ENCODE results near the gene IL5. TPM values are rescaled to one million over a fixed set of nuclear protein-coding genes. Genes with fewer than 3 reads are reported as not detected.
A peak's percentile ranks its signal among the peaks of the same experiment; 100 is the strongest.
"Not testable (repeated sequence)": the region's sequence is repeated elsewhere in the genome, so short reads cannot be mapped to it uniquely, and the experiment has no call there.

IL5 gene
- total RNA-seq (not detected), polyA plus RNA-seq (not detected)
- long read RNA-seq, donor 1: 0 reads
- long read RNA-seq, donor 2: 0 reads
- long read RNA-seq, donor 3: 0 reads
- long read RNA-seq, donor 4: 0 reads

- intact Hi-C loops (cut with DNase I): no loop called here
Observed at GRCh38 chr5:132543472-132544201, at the start of gene IL5. TSS of gene IL5 (minus strand) at chr5:132543522. CDS start at chr5:132543478, 44 bp downstream.

GRCh38 chr5:132592521-132592920 is 49.2 kb upstream of the IL5 start:
- no peaks in the 10 kb centered on the region for H3K4me1 ChIP-seq (ENCODE audit: control insufficient read depth, insufficient read depth, low read length)
- no peak overlapping the region for H3K27ac ChIP-seq (ENCODE audit: low read length)
- intact Hi-C loops (cut with DNase I): no loop called here
- ATAC-seq (no peak), DNase-seq (no peak)
- no peaks in the 10 kb centered on the region for H3K27me3 ChIP-seq (ENCODE audit: control insufficient read depth, insufficient read depth)
- WGBS: 78% methylated on average over 2 of the region's 2 CpGs
- no peak overlapping the region for H3K4me3 ChIP-seq (ENCODE audit: low read length)
- H3K9me3 ChIP-seq (ENCODE audit: control insufficient read depth, low read length): no peaks in the 10 kb centered on the region

More at GRCh38 chr5:132543472-132544201, at the start of gene IL5:
- ATAC-seq (no peak), DNase-seq (no peak)
- H3K27me3 ChIP-seq (ENCODE audit: control insufficient read depth, insufficient read depth): no peaks in the 10 kb centered on the region
- H3K4me1 ChIP-seq (ENCODE audit: control insufficient read depth, insufficient read depth, low read length): no peaks in the 10 kb centered on the region
- WGBS: 84% methylated on average over 7 of the region's 7 CpGs
- no peak within 1 kb of the TSS for H3K27ac ChIP-seq (ENCODE audit: low read length)
- no peak within 1 kb of the TSS for H3K4me3 ChIP-seq (ENCODE audit: low read length)
- no peaks in the 10 kb centered on the region for H3K9me3 ChIP-seq (ENCODE audit: control insufficient read depth, low read length)

- Histone ChIP-seq H3K4me1 (ENCODE audit: control insufficient read depth, insufficient read depth, low read length) (no peaks in the 10 kb centered on the region), H3K27ac (ENCODE audit: low read length) (no peak overlapping the region), H3K9me3 (ENCODE audit: control insufficient read depth, low read length) (no peaks in the 10 kb centered on the region), H3K4me3 (ENCODE audit: low read length) (no peak overlapping the region), H3K27me3 (ENCODE audit: control insufficient read depth, insufficient read depth) (no peaks in the 10 kb centered on the region)
- DNase-seq (no peak), ATAC-seq (no peak)
- 86% methylated on average over 3 of the region's 3 CpGs for WGBS
- intact Hi-C loops (cut with DNase I): no loop called here
Observed at GRCh38 chr5:132591145-132591544, 47.8 kb upstream of the IL5 start.

GRCh38 chr5:132589467-132589866 is 46.1 kb upstream of the IL5 start:
- Histone ChIP-seq H3K4me1 (ENCODE audit: control insufficient read depth, insufficient read depth, low read length) (no peaks in the 10 kb centered on the region), H3K27ac (ENCODE audit: low read length) (no peak overlapping the region), H3K4me3 (ENCODE audit: low read length) (no peak overlapping the region), H3K27me3 (ENCODE audit: control insufficient read depth, insufficient read depth) (no peaks in the 10 kb centered on the region), H3K9me3 (ENCODE audit: control insufficient read depth, low read length) (no peaks in the 10 kb centered on the region)
- no peak for ATAC-seq
- DNase-seq: no peak
- 95% methylated on average over 1 of the region's 1 CpG for WGBS
- intact Hi-C loops (cut with DNase I): no loop called here

GRCh38 chr5:132586063-132586462 is 42.7 kb upstream of the IL5 start:
- Histone ChIP-seq H3K4me1 (ENCODE audit: control insufficient read depth, insufficient read depth, low read length) (no peaks in the 10 kb centered on the region), H3K27me3 (ENCODE audit: control insufficient read depth, insufficient read depth) (no peaks in the 10 kb centered on the region), H3K4me3 (ENCODE audit: low read length) (no peak overlapping the region), H3K27ac (ENCODE audit: low read length) (no peak overlapping the region), H3K9me3 (ENCODE audit: control insufficient read depth, low read length) (no peaks in the 10 kb centered on the region)
- no peak for ATAC-seq
- no peak for DNase-seq
- intact Hi-C loops (cut with DNase I): no loop called here

- H3K4me1 ChIP-seq (ENCODE audit: control insufficient read depth, insufficient read depth, low read length); H3K4me3 ChIP-seq (ENCODE audit: low read length); H3K27ac ChIP-seq (ENCODE audit: low read length); DNase-seq; H3K9me3 ChIP-seq (ENCODE audit: control insufficient read depth, low read length); intact Hi-C loops (cut with DNase I); H3K27me3 ChIP-seq (ENCODE audit: control insufficient read depth, insufficient read depth); ATAC-seq: not testable (repeated sequence)
- WGBS: 98% methylated on average over 2 of the region's 2 CpGs
Observed at GRCh38 chr5:132584560-132584959, 41.2 kb upstream of the IL5 start.

- 97% methylated on average over 1 of the region's 1 CpG for WGBS
- no peaks in the 10 kb centered on the region for H3K27me3 ChIP-seq (ENCODE audit: control insufficient read depth, insufficient read depth)
- DNase-seq (no peak), ATAC-seq (no peak)
- H3K9me3 ChIP-seq (ENCODE audit: control insufficient read depth, low read length): no peaks in the 10 kb centered on the region
- H3K4me3 ChIP-seq (ENCODE audit: low read length): no peak overlapping the region
- intact Hi-C loops (cut with DNase I): no loop called here
- H3K27ac ChIP-seq (ENCODE audit: low read length): no peak overlapping the region
- H3K4me1 ChIP-seq (ENCODE audit: control insufficient read depth, insufficient read depth, low read length): no peaks in the 10 kb centered on the region
Observed at GRCh38 chr5:132576123-132576522, 32.8 kb upstream of the IL5 start.

GRCh38 chr5:132566657-132567056 is 23.3 kb upstream of the IL5 start:
- Histone ChIP-seq H3K4me3 (ENCODE audit: low read length) (no peak overlapping the region), H3K27me3 (ENCODE audit: control insufficient read depth, insufficient read depth) (no peaks in the 10 kb centered on the region), H3K4me1 (ENCODE audit: control insufficient read depth, insufficient read depth, low read length) (no peaks in the 10 kb centered on the region), H3K27ac (ENCODE audit: low read length) (no peak overlapping the region), H3K9me3 (ENCODE audit: control insufficient read depth, low read length) (no peaks in the 10 kb centered on the region)
- no peak for DNase-seq
- intact Hi-C loops (cut with DNase I): no loop called here
- WGBS: 100% methylated on average over 1 of the region's 1 CpG
- no peak for ATAC-seq

- ATAC-seq; H3K9me3 ChIP-seq (ENCODE audit: control insufficient read depth, low read length); H3K27me3 ChIP-seq (ENCODE audit: control insufficient read depth, insufficient read depth); H3K4me1 ChIP-seq (ENCODE audit: control insufficient read depth, insufficient read depth, low read length); H3K27ac ChIP-seq (ENCODE audit: low read length); intact Hi-C loops (cut with DNase I); H3K4me3 ChIP-seq (ENCODE audit: low read length): not testable (repeated sequence)
- peak in 1 of 3 donors; percentile 22 for DNase-seq
- 98% methylated on average over 2 of the region's 2 CpGs for WGBS
Observed at GRCh38 chr5:132564555-132564954, 21.2 kb upstream of the IL5 start.

- intact Hi-C loops (cut with DNase I): no loop called here
- ATAC-seq (no peak), DNase-seq (no peak)
- H3K4me3 ChIP-seq (ENCODE audit: low read length): no peak overlapping the region
- H3K27me3 ChIP-seq (ENCODE audit: control insufficient read depth, insufficient read depth): no peaks in the 10 kb centered on the region
- no peak overlapping the region for H3K27ac ChIP-seq (ENCODE audit: low read length)
- 90% methylated on average over 3 of the region's 3 CpGs for WGBS
- no peaks in the 10 kb centered on the region for H3K9me3 ChIP-seq (ENCODE audit: control insufficient read depth, low read length)
- no peaks in the 10 kb centered on the region for H3K4me1 ChIP-seq (ENCODE audit: control insufficient read depth, insufficient read depth, low read length)
Observed at GRCh38 chr5:132561601-132562000, 18.3 kb upstream of the IL5 start.

GRCh38 chr5:132559383-132560060 is 16.2 kb upstream of the IL5 start:
- Histone ChIP-seq H3K27me3 (ENCODE audit: control insufficient read depth, insufficient read depth) (no peaks in the 10 kb centered on the region), H3K9me3 (ENCODE audit: control insufficient read depth, low read length) (no peaks in the 10 kb centered on the region), H3K4me1 (ENCODE audit: control insufficient read depth, insufficient read depth, low read length) (no peaks in the 10 kb centered on the region), H3K27ac (ENCODE audit: low read length) (no peak overlapping the region), H3K4me3 (ENCODE audit: low read length) (no peak overlapping the region)
- ATAC-seq (no peak), DNase-seq (no peak)
- 94% methylated on average over 2 of the region's 2 CpGs for WGBS
- intact Hi-C loops (cut with DNase I): no loop called here
